WTC11 (cell line): ENCODE data around the gene WWOX. TPM values are rescaled to one million over a fixed set of nuclear protein-coding genes. Genes with fewer than 3 reads are reported as not detected.

Experiments used
- ATAC-seq: fragments of 200-7000 bp; cut with Tn5 transposase; 2 replicates; pipeline ENCODE4 v1.10.0; 2021; ENCODE audit warnings: mild to moderate bottlenecking, moderate library complexity
- CTCF ChIA-PET: fragments of 300-600 bp; sonication (Branson Sonifier 250); formaldehyde crosslinking; loops from one replicate; lab custom pipeline; 2021; ENCODE audit warnings: antibody characterized with exemption; lab: Charles Lee
- POLR2A ChIA-PET: fragments of 350-600 bp; sonication (Branson Sonifier 250); formaldehyde crosslinking; loops from one replicate; lab custom pipeline; 2021; ENCODE audit warnings: antibody characterized with exemption; lab: Charles Lee
- DNase-seq: peaks from one replicate; pipeline ENCODE4 v3.0.0; 2021; ENCODE audit warnings: low spot score
- H3K27ac Mint-ChIP-seq: 2 replicates; pipeline ENCODE4 v1.8.0; 2021; ENCODE audit warnings: mixed read lengths
- H3K27me3 Mint-ChIP-seq: 2 replicates; pipeline ENCODE4 v1.8.0; 2021; ENCODE audit warnings: low read depth, mild to moderate bottlenecking, moderate library complexity, mixed read lengths
- H3K36me3 Mint-ChIP-seq: 2 replicates; pipeline ENCODE4 v1.8.0; 2021; ENCODE audit warnings: mixed read lengths
- H3K4me1 Mint-ChIP-seq: 2 replicates; pipeline ENCODE4 v1.8.0; 2022; ENCODE audit warnings: mixed read lengths
- H3K4me3 Mint-ChIP-seq: 2 replicates; pipeline ENCODE4 v1.8.0; 2021; ENCODE audit warnings: mild to moderate bottlenecking, moderate library complexity, mixed read lengths
- H3K9me3 Mint-ChIP-seq: 2 replicates; pipeline ENCODE4 v1.8.0; 2021; ENCODE audit warnings: mixed read lengths
- ATF1 ChIP-seq: sonication (generic); formaldehyde crosslinking; IDR thresholded peaks from 2 replicates; pipeline ENCODE4 v1.8.1; 2023; ENCODE audit warnings: mild to moderate bottlenecking, moderate library complexity, missing genetic modification reagents
- ESRRA ChIP-seq: sonication (generic); formaldehyde crosslinking; IDR thresholded peaks from 2 replicates; pipeline ENCODE4 v1.8.1; 2022; ENCODE audit warnings: mild to moderate bottlenecking, missing genetic modification reagents, borderline replicate concordance
- GTF2I ChIP-seq: fragments of 250-450 bp; sonication (Bioruptor Pico); conservative IDR thresholded peaks from 2 replicates; pipeline ENCODE4 v1.4.0; 2021; ENCODE audit warnings: mild to moderate bottlenecking
- JAZF1 ChIP-seq: fragments of 250-450 bp; sonication (Bioruptor Pico); IDR thresholded peaks from 2 replicates; pipeline ENCODE4 v1.9.0; 2021; ENCODE audit warnings: moderate library complexity, mild to moderate bottlenecking, inconsistent platforms
- MXD4 ChIP-seq: fragments of 250-450 bp; sonication (Bioruptor Pico); IDR thresholded peaks from 2 replicates; pipeline ENCODE4 v1.8.0; 2021; ENCODE audit warnings: mild to moderate bottlenecking, moderate library complexity, borderline replicate concordance
- NR2C2 ChIP-seq: sonication (generic); formaldehyde crosslinking; IDR thresholded peaks from 2 replicates; pipeline ENCODE4 v1.8.0; 2022; ENCODE audit warnings: mild to moderate bottlenecking, missing genetic modification reagents
- PRRX2 ChIP-seq: fragments of 250-450 bp; sonication (Bioruptor Pico); IDR thresholded peaks from 2 replicates; pipeline ENCODE4 v1.8.0; 2021; ENCODE audit warnings: mild to moderate bottlenecking
- RORB ChIP-seq: fragments of 250-450 bp; sonication (Bioruptor Pico); IDR thresholded peaks from 2 replicates; pipeline ENCODE4 v1.9.0; 2021; ENCODE audit warnings: mild to moderate bottlenecking
- TCF7 ChIP-seq: sonication (generic); formaldehyde crosslinking; IDR thresholded peaks from 2 replicates; pipeline ENCODE4 v1.8.0; 2022; ENCODE audit warnings: mild to moderate bottlenecking, low read depth, missing genetic modification reagents, moderate library complexity
- ZNF121 ChIP-seq: sonication (generic); formaldehyde crosslinking; IDR thresholded peaks from 2 replicates; pipeline ENCODE4 v1.8.0; 2023; ENCODE audit warnings: missing genetic modification reagents
- ZNF317 ChIP-seq: sonication (generic); formaldehyde crosslinking; IDR thresholded peaks from 2 replicates; pipeline ENCODE4 v1.8.1; 2023; ENCODE audit warnings: low read depth, mild to moderate bottlenecking, moderate library complexity, missing genetic modification reagents, borderline replicate concordance
- ZNF416 ChIP-seq: fragments of 250-450 bp; sonication (Bioruptor Pico); IDR thresholded peaks from 2 replicates; pipeline ENCODE4 v1.9.0; 2021; ENCODE audit warnings: mild to moderate bottlenecking, inconsistent platforms
- ZNF423 ChIP-seq: fragments of 250-450 bp; sonication (Bioruptor Pico); IDR thresholded peaks from 2 replicates; pipeline ENCODE4 v2.1.2; 2022; ENCODE audit warnings: mild to moderate bottlenecking, moderate library complexity
- ZNF671 ChIP-seq: fragments of 250-450 bp; sonication (Bioruptor Pico); IDR thresholded peaks from 2 replicates; pipeline ENCODE4 v1.8.0; 2021; ENCODE audit warnings: mild to moderate bottlenecking
- total RNA-seq: library from RNA; stranded (reverse); gene quantifications from 3 replicates; pipeline ENCODE4 v1.2.3, GENCODE V29; 2021
- TF ChIP-seq, protein P1 (sequence below): sonication (generic); formaldehyde crosslinking; IDR thresholded peaks from 2 replicates; pipeline ENCODE4 v1.8.1; 2023; ENCODE audit warnings: mild to moderate bottlenecking, missing genetic modification reagents
- TF ChIP-seq, protein P2 (sequence below): sonication (generic); formaldehyde crosslinking; IDR thresholded peaks from 2 replicates; pipeline ENCODE4 v1.8.0; 2022; ENCODE audit warnings: mild to moderate bottlenecking, missing genetic modification reagents
- TF ChIP-seq, protein P3 (sequence below): fragments of 250-450 bp; sonication (Bioruptor Pico); IDR thresholded peaks from 2 replicates; pipeline ENCODE4 v1.9.0; 2021; ENCODE audit warnings: mild to moderate bottlenecking, borderline replicate concordance
- TF ChIP-seq, protein P4 (sequence below): fragments of 250-450 bp; sonication (Bioruptor Pico); IDR thresholded peaks from 2 replicates; pipeline ENCODE4 v1.9.0; 2021; ENCODE audit warnings: moderate library complexity, mild to moderate bottlenecking, inconsistent platforms, borderline replicate concordance
- TF ChIP-seq, protein P5 (sequence below): sonication (generic); formaldehyde crosslinking; IDR thresholded peaks from 2 replicates; pipeline ENCODE4 v1.8.0; 2023; ENCODE audit warnings: mild to moderate bottlenecking, missing genetic modification reagents
- TF ChIP-seq, protein P6 (sequence below): fragments of 250-450 bp; sonication (Bioruptor Pico); conservative IDR thresholded peaks from 2 replicates; pipeline ENCODE4 v1.9.0; 2021; ENCODE audit warnings: mild to moderate bottlenecking

The WWOX gene
- total RNA-seq, 1 experiment from 2014 or later, result 15.7 TPM

DNA sequence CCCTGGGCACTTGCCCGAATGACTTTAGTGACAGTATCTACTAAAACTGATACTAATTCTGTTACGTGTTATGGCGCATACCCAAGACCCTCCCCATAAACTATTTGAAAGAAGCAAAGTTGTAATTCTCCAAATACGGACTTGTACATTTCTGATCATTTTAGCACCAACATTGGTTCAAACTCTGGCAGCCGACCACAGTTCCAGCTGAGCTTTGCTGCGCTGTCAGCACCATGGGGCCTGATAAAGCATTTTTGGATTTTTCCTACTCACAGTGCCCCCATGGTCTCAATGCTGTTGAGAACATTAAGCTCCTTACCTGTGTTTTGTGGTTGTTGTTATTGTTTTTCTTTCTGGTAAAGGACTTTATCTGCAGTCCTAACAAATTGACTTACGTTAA lies 1040.3 kb downstream of the WWOX start:
- H3K27ac Mint-ChIP-seq, result no peak overlapping the region
- H3K36me3 Mint-ChIP-seq, result no peaks in the 10 kb centered on the region
- ChIA-PET CTCF (interaction anchor here (0.6 kb wide), 1 partner anchor 33 kb away, joined by 3 read pairs; no protein-coding TSS in a partner anchor), POLR2A (interaction anchor here (0.6 kb wide), 1 partner anchor 839 kb away, joined by 4 read pairs; no protein-coding TSS in a partner anchor)
- H3K4me3 Mint-ChIP-seq, result no peak overlapping the region
- H3K4me1 Mint-ChIP-seq, result peaks cover 15% of the 10 kb centered on the region
- TF ChIP-seq, protein P1, sequence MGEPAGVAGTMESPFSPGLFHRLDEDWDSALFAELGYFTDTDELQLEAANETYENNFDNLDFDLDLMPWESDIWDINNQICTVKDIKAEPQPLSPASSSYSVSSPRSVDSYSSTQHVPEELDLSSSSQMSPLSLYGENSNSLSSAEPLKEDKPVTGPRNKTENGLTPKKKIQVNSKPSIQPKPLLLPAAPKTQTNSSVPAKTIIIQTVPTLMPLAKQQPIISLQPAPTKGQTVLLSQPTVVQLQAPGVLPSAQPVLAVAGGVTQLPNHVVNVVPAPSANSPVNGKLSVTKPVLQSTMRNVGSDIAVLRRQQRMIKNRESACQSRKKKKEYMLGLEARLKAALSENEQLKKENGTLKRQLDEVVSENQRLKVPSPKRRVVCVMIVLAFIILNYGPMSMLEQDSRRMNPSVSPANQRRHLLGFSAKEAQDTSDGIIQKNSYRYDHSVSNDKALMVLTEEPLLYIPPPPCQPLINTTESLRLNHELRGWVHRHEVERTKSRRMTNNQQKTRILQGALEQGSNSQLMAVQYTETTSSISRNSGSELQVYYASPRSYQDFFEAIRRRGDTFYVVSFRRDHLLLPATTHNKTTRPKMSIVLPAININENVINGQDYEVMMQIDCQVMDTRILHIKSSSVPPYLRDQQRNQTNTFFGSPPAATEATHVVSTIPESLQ, result no peak
- no peak for TF ChIP-seq RORB (CRISPR knock-in tag)
- TF ChIP-seq ZNF423 (CRISPR knock-in tag), result no peak
- no peak for TF ChIP-seq ZNF317 (CRISPR knock-in tag)
- TF ChIP-seq NR2C2, result no peak
- no peak for TF ChIP-seq ZNF121 (CRISPR knock-in tag)
- TF ChIP-seq, protein P2, sequence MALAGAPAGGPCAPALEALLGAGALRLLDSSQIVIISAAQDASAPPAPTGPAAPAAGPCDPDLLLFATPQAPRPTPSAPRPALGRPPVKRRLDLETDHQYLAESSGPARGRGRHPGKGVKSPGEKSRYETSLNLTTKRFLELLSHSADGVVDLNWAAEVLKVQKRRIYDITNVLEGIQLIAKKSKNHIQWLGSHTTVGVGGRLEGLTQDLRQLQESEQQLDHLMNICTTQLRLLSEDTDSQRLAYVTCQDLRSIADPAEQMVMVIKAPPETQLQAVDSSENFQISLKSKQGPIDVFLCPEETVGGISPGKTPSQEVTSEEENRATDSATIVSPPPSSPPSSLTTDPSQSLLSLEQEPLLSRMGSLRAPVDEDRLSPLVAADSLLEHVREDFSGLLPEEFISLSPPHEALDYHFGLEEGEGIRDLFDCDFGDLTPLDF (CRISPR knock-in tag), result no peak
- no peak for TF ChIP-seq PRRX2 (CRISPR knock-in tag)
- TF ChIP-seq MXD4, result no peak
- TF ChIP-seq ZNF416 (CRISPR knock-in tag), result no peak
- no peak for TF ChIP-seq TCF7 (CRISPR knock-in tag)
- no peak for TF ChIP-seq ESRRA (CRISPR knock-in tag)
- TF ChIP-seq, protein P3, sequence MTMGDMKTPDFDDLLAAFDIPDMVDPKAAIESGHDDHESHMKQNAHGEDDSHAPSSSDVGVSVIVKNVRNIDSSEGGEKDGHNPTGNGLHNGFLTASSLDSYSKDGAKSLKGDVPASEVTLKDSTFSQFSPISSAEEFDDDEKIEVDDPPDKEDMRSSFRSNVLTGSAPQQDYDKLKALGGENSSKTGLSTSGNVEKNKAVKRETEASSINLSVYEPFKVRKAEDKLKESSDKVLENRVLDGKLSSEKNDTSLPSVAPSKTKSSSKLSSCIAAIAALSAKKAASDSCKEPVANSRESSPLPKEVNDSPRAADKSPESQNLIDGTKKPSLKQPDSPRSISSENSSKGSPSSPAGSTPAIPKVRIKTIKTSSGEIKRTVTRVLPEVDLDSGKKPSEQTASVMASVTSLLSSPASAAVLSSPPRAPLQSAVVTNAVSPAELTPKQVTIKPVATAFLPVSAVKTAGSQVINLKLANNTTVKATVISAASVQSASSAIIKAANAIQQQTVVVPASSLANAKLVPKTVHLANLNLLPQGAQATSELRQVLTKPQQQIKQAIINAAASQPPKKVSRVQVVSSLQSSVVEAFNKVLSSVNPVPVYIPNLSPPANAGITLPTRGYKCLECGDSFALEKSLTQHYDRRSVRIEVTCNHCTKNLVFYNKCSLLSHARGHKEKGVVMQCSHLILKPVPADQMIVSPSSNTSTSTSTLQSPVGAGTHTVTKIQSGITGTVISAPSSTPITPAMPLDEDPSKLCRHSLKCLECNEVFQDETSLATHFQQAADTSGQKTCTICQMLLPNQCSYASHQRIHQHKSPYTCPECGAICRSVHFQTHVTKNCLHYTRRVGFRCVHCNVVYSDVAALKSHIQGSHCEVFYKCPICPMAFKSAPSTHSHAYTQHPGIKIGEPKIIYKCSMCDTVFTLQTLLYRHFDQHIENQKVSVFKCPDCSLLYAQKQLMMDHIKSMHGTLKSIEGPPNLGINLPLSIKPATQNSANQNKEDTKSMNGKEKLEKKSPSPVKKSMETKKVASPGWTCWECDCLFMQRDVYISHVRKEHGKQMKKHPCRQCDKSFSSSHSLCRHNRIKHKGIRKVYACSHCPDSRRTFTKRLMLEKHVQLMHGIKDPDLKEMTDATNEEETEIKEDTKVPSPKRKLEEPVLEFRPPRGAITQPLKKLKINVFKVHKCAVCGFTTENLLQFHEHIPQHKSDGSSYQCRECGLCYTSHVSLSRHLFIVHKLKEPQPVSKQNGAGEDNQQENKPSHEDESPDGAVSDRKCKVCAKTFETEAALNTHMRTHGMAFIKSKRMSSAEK (CRISPR knock-in tag), result no peak
- no peak for ATAC-seq
- no peak for DNase-seq
- H3K9me3 Mint-ChIP-seq, result no peaks in the 10 kb centered on the region
- H3K27me3 Mint-ChIP-seq, result no peaks in the 10 kb centered on the region

DNA sequence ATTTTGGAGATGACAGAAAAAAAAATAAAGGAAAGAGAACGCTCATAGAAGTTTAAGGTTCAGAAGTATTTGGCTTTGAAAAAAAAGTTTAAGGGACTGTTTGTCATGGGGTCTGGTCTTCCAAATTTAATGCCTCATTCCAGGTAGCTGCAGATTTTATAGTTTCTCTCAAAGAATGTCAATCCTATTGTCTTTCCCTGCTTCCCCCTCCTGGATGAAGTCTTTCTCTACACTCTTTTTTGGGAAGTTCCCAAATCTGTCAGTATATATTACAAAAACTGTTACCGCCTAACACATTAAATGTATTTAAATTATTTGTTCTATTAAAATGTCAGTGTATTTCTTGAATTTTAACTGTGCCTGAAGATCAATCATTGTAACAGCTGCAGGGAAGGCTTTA lies 1043.6 kb downstream of the WWOX start:
- H3K9me3 Mint-ChIP-seq, result no peaks in the 10 kb centered on the region
- H3K4me3 Mint-ChIP-seq, result no peak overlapping the region
- DNase-seq, result no peak
- H3K27me3 Mint-ChIP-seq, result no peaks in the 10 kb centered on the region
- ChIA-PET POLR2A (no interaction called here), CTCF (interaction anchor here (0.7 to 2.0 kb wide), 6 partner anchors 89 to 459 kb away, joined by 3 to 5 read pairs (median 3); no protein-coding TSS in a partner anchor)
- no peak for ATAC-seq
- H3K27ac Mint-ChIP-seq, result no peak overlapping the region
- H3K4me1 Mint-ChIP-seq, result peaks cover 10% of the 10 kb centered on the region
- H3K36me3 Mint-ChIP-seq, result no peaks in the 10 kb centered on the region
- TF ChIP-seq ZNF671, result no peak
- TF ChIP-seq, protein P4, sequence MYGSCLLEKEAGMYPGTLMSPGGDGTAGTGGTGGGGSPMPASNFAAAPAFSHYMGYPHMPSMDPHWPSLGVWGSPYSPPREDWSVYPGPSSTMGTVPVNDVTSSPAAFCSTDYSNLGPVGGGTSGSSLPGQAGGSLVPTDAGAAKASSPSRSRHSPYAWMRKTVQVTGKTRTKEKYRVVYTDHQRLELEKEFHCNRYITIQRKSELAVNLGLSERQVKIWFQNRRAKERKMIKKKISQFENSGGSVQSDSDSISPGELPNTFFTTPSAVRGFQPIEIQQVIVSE, result no peak
- TF ChIP-seq, protein P5, sequence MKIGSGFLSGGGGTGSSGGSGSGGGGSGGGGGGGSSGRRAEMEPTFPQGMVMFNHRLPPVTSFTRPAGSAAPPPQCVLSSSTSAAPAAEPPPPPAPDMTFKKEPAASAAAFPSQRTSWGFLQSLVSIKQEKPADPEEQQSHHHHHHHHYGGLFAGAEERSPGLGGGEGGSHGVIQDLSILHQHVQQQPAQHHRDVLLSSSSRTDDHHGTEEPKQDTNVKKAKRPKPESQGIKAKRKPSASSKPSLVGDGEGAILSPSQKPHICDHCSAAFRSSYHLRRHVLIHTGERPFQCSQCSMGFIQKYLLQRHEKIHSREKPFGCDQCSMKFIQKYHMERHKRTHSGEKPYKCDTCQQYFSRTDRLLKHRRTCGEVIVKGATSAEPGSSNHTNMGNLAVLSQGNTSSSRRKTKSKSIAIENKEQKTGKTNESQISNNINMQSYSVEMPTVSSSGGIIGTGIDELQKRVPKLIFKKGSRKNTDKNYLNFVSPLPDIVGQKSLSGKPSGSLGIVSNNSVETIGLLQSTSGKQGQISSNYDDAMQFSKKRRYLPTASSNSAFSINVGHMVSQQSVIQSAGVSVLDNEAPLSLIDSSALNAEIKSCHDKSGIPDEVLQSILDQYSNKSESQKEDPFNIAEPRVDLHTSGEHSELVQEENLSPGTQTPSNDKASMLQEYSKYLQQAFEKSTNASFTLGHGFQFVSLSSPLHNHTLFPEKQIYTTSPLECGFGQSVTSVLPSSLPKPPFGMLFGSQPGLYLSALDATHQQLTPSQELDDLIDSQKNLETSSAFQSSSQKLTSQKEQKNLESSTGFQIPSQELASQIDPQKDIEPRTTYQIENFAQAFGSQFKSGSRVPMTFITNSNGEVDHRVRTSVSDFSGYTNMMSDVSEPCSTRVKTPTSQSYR, result no peak
- TF ChIP-seq, protein P6, sequence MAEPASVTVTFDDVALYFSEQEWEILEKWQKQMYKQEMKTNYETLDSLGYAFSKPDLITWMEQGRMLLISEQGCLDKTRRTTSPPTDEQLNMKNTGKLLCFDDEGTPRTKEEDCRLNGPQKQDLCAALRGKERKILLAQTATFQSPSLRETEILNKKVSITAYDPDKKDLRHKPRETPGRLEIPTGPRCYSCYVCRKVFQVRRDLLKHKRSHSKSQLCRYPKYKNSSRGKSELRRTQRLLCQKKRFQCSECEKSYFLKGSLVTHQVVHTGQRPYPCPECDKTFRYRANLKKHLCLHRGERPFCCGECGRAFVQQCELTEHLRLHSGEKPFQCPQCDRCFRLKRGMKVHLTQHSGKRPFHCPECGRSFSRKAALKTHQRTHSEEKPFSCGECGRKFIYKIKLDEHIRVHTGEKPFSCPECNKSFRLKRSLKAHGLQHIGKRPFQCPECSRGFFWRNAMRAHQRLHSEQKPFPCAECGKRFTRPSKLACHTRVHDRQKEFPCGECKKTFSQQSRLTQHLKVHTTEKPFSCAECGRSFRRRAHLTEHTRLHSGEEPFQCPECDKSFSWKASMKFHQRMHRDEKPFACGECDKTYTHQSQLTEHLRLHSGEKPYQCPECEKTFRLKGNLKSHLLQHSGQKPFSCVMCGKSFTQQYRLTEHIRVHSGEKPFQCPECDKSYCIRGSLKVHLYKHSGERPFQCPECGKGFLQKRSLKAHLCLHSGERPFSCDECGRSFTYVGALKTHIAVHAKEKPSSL (CRISPR knock-in tag), result no peak
- no peak for TF ChIP-seq MXD4
- TF ChIP-seq JAZF1 (CRISPR knock-in tag), result no peak
- TF ChIP-seq NR2C2, result no peak
- no peak for TF ChIP-seq GTF2I
- TF ChIP-seq ATF1 (CRISPR knock-in tag), result no peak
- TF ChIP-seq, protein P1, result no peak
- TF ChIP-seq PRRX2 (CRISPR knock-in tag), result no peak
